NCI-H748 treated with DMSO at 0.1 percent for 48 hours (cell line): ENCODE data around the gene RASAL3.
"Not testable (repeated sequence)": the region's sequence is repeated elsewhere in the genome, so short reads cannot be mapped to it uniquely, and the experiment has no call there.

Experiments used
- DNase-seq: peaks from one replicate; lab custom pipeline; 2025; lab: John Stamatoyannopoulos, UW

The RASAL3 gene

DNA sequence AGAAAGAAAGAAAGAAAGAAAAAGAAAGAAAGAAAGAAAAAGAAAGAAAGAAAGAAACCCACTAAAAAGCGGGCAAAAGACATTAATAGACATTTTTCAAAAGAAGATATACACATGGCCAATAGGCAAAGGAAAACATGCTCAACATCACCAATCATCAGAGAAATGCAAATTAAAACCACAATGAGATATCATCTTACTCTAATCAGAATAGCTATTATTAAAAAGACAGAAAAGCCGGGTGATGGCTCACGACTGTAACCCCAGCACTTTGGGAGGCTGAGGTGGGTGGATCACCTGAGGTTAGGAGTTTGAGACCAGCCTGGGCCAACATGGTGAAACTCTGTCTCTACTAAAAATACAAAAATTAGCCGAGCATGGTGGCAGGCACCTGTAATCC lies 9.5 kb upstream of the RASAL3 start:
- not testable (repeated sequence) for DNase-seq

DNA sequence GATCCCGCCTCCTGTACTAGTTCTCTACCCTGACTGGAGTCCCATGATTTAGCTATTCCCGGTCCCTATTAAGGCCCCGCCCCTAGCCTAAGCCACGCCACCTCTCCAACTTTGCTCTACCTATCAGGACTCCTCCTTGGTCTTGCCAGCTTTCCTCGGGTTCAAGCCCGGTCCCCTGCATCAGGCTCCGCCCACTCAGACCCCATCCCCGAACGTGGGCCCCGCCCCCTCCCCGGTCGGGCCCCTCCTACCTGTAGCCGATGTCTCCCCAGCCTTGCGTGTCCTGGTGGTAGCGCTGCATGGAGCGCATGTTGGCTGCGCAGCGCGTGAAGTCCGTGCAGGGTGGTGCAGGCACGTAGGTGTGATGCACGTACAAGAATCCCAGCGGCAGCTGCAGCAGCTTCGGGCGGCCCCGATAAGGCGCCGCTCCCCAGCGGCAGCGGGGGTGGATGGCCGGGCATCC lies 7.3 kb upstream of the RASAL3 start:
- DNase-seq, result no peak

DNA sequence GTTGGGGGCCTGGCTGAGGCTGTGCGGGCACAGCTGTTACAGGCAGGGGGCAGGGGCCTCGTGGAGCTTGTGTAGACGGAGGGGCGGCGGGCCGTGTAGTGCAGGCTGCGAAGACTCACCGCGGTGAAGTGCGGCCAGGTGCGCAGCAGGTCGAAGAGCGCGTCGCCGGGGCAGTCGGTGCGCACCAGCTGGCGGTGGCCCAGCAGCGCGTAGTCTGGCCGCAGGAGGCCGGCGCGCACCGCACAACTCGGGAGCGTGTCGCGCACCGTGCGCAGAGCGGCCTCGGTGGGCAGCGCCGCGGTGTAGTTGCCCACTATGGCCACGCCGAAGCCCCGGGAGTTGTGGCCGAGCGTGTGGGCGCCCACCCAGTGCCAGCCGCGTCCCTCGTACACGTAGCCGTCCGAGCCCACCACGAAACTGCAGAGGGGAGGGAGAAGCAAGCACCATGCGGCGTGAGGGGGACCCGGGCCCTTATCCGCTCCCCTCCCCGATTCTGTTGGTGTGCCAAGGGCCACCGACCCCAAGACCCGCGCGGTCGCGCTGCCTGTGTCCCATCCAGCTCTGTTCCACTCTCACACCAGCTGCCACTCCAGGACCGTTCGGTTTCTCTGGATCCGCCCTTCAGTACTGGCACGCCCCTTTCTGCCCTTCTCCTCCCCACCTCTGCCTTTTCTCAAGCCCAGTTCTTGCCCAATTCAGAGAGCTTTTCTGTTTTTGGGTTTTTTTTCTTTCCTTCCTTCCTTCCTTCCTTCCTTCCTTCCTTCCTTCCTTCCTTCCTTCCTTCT lies 5.4 kb upstream of the RASAL3 start:
- DNase-seq, result no peak

DNA sequence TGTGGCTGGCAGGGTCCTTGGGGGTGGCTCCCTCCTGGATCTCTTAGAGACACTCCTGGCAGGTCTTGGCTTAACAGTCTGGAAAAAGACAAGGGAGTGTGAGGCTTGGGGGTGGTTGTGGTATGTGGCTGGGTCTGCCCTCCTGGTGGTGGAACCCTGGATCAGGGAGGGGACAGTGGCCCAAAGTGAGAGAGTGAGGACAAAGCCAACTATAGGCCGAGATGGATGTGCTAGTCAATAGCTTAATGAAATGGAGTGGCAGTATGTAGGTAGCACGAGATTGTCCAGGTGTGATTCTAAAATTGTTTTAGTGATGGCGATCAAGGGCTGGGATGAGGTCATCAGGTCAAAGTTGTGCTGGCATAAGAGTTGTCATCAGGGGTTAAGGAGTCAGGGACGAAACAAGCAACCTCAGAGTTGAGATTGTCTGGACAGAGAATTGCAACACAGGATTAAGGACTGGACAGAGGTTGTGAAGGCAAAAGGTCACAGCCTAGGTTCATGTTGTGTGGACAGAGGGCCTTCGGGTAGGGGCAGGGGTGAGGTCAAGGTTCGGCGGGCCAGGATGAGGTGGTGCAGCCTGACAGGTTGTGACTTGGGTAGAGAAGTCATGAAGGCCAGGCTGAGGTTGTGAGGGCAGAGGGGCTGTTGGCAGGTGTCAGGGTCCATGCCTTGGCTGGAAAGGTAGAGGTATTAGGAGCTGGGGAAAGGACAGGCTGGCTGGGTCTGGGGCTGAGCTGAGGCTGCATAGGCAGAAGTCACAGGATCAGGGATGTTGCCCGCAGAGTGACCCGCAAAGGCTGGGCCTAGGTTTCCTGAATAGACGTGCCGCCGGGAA lies 4.5 kb upstream of the RASAL3 start:
- no peak for DNase-seq

GRCh38 chr19:15467734-15468214 lies 3.4 kb upstream of the RASAL3 start:
- DNase-seq, result no peak

- no peak for DNase-seq
Observed at GRCh38 chr19:15466851-15467733, 2.7 kb upstream of the RASAL3 start.

- no peak for DNase-seq
Observed at GRCh38 chr19:15463861-15464371, 428 bp downstream of the RASAL3 start.

DNA sequence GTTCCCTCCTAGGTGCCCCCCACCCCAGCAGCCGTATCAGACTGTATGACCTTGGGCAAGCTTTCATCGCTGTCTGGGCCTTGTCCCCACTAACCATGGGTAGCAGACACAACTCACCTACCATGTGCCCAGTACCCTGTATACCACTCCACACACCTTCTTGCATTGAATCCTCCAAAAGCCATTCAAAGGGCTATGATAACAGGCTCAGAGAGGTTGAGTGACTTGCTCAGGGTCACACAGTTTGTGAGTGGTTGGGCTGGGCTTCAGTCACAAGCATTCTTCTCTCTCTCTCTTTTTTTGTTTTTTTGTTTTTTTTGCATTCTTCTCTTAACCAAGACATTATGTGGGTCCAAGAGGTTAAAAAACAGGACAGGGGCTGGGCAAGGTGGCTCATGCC lies 2.6 kb downstream of the RASAL3 start:
- DNase-seq, result no peak

- DNase-seq, result no peak
Observed at GRCh38 chr19:15457701-15458484, 6.5 kb downstream of the RASAL3 start.

DNA sequence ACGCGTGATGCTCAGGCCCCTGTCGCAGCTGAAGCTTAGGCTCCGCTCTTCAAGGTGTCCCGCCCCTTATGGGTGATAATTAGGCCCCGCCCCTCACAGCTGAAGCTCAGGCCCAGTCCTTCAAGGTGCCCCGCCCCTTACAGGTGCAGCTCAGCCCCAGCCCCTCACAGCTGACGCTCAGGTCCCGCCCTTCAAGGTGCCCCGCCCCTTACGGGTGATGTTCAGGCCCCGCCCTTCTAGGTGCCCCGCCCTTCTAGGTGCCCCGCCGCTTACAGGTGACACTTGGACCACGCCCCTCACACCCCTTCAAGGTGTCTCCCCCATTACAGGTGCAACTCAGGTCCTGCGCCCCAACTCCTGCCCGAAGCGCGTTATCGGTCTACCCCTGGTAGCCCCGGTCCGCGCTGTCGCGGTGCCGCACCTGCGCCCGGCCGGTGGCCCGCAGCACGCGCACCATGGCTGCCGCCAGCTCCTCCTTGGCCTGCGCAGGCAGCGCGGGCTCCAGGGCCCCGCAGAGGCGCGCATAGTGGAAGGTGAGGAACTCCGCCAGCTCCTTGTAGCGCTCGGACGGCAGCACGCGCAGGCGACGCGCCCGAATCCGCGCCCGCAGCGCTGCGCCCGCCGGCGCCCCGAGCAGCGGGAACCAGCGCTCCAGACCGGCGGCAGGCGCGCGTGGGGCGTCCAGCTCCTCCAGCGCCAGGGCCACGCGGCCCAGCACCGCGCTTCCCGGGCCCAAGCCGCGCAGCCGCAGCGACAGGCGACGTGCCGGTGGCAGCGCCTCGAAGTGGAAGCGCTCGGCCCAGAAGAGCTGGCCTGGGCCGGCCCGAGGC lies 7.3 kb downstream of the RASAL3 start:
- DNase-seq, result peak; percentile 74

GRCh38 chr19:15456441-15456840 lies 7.9 kb downstream of the RASAL3 start:
- DNase-seq, result no peak

DNA sequence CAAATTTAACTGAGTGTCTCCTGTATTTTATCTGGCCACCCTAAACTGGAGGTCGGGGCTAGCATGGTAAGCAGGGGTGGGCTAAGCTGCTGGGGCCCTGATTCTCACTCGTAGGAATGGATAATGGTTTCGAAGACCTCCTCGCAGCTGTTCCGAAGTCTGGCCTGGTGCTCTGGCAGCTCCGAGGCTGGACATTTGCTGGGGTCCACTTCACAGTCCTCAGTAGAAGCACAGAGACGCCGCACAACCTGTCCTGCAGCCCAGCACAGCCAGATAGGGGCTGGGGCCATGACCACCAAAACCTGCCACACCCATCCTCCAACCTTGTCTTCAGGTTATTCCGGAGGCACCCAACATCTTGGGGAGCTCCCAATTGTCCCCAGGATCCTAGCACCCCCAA lies 8.3 kb downstream of the RASAL3 start:
- DNase-seq, result no peak

GRCh38 chr19:15453906-15454860 lies 10.2 kb downstream of the RASAL3 start:
- DNase-seq, result no peak

DNA sequence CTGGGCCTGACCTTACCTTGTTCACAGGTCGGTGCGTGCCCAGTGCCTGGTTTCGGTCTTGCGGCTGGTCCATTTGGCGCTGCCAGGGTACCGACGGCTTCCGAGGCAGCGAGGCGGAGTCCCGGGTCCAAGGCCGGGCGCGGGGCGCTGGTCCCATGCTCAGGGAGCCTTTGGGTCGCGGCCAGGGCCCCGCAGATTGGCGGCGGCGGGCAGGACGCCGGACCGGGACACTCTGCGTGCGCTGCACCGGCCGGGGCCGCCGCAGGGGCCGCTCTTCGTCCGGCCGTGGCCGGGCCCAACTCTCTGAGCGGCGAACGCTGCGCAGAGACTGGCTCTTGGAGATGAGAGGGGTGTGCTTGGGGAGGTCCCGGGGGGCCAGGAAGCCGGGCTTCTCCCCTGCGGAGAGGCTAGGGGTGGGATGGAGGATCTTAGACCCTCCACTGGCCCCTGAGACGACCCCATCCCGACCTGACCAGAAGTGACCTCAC lies 11.2 kb downstream of the RASAL3 start:
- DNase-seq, result no peak

GRCh38 chr19:15452111-15453047 lies 12.0 kb downstream of the RASAL3 start:
- DNase-seq, result peak; percentile 46

DNA sequence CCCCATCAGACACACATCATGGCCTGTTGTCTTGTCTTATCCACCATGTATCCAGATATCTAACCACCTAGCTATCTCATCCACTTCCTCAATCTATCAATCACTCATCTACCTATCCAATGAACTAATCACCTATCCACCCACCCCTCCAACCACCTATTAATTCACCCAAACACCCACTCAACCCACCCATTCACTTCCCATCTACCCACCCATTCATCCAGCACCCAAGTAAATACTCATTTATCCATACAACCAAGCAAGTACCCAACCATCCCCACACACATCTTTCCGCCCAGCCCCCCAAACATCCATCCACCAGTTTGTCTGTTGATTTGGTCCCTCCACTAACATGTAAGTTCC lies 13.8 kb downstream of the RASAL3 start:
- DNase-seq, result no peak

GRCh38 chr19:15449620-15450527 lies 14.5 kb downstream of the RASAL3 start, which contains the start of gene WIZ:
WIZ (minus strand) TSS chr19:15449956; CDS start chr19:15448307, 1,649 bp downstream.
- DNase-seq, result no peak
